HG03108 (cell line): ENCODE measurements around the gene GPR107.

Experiments used
- ATAC-seq: cut with Tn5 transposase; IDR thresholded peaks from one replicate; pipeline ENCODE4 v1.9.1; 2021; ENCODE audit warnings: moderate library complexity; ENCODE audit not compliant: unreplicated experiment

The GPR107 gene

DNA sequence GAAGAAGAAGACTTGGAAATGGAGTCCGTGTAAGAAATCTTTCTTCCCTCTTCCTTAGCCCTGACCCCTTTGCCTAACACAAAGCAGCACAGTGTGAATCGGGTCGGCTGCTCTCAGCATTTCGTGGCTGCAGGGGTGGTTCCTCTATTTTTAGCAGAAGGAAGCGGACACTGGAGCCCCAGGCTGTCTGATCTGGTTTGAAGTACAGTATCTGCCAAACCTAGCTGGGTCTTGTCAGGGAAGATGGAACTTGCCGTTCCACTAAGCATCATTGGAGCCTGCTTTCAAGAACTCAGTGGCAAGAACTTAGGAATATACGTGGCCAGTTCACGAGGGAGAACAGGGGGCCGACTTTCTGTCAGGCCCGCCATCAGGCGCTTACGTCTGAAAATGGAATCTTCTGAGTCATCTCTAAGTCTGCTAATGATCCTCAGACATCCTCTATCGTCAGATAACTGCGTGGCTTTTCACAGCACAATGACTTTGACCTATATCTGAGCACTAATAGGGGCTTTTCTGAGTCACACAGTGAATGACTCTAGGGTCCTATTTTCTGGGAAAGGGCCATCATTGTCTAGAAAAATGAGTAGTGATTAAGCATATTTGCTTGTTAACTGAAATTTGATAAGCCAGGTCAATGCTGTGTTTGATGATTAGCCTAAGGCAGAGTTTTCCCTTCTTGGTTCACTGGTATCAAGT lies 75.2 kb downstream of the GPR107 start:
- peak; percentile 46 for ATAC-seq

DNA sequence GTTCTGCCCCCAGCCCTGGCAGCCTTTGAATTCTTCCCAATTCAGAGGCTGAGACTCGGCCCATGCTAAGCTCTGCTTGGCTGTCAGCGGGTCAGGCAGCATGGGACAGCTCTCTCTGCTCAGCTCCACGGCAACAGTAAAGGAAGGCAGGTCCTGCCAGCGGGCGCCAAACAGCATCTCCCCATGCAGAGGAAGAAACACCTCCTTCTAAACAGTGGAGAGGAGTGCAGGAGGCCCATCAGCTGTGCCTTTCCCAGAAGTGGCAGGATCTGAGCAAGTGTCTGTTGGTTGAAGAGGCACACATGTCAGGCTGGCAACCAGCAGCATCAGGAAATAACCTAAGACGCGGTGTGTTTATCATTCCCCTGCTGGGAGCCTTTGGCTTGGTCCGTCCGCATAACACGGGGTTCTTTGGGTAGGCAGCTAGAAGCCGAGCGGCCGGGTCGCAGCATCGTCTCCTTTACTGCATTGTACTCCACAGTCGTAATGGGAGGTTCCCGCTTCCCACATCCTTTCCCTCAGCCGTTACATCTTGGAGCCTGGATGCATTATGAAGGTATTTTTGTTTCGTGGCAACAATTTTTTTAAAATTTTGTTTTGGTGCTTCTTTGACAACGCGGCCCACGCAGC lies 75.8 kb downstream of the GPR107 start:
- peak; percentile 3 for ATAC-seq

DNA sequence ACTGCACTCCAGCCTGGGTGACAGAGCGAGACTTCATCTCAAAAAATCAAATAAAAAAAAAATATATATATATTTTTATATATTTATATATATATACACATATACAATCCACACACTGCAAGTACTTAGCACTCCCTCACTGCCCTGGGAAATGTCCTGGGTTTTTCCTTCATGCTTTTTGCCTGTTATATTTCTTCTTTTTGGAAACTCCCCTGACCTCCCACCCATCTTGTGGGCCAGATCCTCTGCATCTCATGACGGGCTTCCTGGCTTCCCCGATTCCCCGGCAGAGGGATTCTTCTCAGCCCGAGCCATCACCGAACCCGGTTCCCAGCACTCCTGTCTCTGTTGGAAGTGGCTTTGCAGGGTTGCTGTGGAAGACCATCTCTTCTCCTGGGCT lies 79.0 kb downstream of the GPR107 start:
- ATAC-seq = no peak

DNA sequence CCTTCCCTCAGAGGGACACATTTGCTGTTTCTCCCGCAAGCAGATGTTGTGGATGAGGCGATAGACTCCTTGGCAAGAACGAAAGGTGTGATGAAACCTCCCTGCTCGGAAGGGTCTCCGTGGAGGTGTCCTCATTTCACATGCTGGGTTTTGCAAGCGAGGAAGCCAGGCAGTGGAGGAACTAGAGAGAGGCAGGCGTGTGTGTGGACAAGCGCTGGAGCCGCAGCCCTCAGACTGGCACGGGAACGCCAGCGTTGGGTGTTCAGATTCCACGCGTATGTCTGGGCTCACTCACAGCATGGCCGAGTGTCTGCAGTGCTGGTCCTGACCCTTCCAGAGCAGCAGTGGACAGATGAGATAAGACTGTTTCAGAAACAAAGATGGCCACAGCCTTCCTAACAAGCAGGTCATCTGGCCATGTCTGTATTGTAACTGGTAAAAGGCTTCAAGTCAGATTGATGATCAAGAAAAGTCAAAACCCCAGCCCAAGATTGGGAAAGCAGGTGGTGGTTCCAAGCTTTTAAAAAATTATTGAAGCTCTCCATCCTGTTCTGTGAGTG lies 83.5 kb downstream of the GPR107 start:
- ATAC-seq = no peak

DNA sequence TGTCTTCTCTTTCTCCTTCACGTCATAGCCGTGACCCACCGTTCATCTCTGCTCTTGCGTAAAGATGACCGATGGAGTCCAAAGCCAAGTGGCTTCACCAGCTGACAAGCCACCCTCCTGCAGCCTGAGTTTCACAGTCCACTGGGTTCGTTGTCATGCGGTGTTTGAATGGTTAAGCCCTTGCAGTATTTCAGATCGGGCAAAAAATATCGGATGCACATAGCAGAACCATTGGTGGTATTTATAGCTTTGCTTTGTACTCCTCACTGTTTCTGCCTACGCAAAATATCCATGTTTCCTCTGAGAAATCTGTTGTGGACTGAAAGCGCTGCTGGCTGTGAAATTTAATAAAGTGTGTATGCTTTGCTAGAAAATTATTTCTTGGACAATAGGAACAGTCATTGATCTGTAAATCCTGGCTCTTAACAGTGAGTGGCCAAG lies 84.0 kb downstream of the GPR107 start:
- ATAC-seq = no peak

DNA sequence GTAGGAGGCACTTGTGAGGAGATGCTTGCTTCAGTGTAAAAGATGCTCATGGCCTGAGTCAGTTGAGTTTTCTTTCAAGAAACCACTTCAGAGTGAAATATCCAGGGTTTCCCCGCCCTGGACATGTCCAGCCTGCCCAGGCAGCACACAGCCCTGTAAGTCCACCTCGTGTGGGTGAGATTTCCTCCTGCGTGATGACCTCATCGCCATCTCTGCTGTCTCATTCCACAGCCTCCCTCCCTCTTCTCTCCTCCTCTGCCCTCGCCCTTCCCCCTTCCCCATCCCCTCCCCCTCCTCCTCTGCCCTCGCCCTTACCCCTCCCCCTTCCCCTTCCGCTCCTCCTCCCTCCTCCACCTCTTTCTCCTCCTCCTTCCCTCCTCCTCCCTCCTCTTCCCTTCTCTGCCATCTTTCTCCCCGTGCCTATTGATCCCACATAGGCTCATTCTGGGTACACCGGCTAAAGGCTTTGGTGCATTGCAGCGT lies 84.5 kb downstream of the GPR107 start:
- ATAC-seq = no peak

DNA sequence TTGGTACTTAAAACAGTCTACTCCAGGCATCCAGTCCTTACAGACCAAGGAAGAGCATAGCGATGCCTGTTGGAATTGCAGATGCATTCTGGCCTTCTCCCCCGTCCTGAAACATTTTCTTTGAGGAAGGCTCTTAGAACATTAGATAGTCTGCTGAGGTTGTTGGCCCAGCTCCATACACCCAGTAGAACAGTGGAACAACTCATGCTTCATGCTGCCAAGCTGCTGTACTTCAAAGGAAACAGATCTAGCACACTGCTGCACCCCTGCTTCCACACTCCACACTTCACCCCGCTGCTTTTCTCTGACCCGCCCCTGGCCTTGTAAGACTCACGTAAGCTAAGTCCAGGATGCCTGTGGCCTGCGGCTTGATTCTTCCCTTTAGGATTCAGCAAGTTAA lies 85.1 kb downstream of the GPR107 start:
- no peak for ATAC-seq

DNA sequence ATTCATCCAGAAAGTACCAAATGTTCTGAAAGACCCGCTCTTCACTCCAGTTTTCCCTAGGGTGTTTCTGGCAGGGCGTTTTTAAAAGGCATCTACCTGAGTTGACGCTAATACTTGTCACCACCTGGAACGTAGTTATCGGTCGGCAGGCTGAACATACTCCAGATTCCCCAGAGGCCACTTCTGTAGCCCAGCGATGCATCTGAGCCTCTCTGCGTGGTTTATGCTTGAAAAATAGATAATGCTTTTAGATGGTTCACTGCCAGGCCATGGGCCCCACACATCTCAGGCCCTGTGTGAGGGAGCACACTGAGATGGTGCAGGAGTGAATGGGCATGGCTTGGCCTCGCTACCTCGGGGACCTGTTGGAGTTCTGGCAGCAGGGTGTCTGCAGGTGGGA lies 85.5 kb downstream of the GPR107 start:
- ATAC-seq = no peak

DNA sequence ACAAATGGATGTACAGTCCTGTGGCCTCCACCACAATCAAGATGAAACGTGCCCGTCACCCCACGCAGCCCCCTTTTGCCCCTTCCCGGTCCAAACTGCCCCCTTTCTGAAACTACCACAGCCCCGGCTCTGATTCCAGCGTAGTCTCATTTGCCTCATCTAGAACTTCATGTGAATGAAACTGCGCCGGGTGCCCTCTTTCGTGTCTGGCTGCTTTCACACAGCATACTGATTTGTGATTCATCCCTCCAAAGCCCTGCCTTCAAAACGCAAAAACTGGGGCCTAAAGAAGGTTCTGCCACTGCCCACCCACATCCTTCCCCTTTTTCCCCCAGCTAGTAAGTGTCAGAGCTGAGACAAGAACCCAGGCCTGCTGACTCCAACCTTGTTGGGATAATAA lies 87.0 kb downstream of the GPR107 start:
- ATAC-seq = no peak

DNA sequence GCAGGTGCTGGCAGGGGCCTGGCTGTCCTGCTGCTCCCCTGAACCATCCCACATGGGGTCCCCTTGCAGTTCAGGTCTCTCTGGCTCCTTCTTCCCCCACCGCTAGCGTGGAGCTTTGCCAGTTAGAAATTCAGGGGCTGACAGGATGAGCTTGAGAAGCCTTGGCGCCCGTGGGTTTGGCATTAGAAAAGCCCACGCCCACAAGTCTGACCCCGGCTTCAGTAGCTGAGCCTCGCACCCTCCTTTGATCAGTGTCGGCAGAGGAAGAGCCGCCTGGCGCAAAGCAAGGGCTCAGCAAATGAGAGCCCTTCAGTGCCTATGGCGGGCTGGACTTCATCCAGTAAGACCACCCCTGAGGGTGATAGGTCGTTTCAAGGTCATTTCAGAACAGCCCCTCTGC lies 88.3 kb downstream of the GPR107 start:
- no peak for ATAC-seq

DNA sequence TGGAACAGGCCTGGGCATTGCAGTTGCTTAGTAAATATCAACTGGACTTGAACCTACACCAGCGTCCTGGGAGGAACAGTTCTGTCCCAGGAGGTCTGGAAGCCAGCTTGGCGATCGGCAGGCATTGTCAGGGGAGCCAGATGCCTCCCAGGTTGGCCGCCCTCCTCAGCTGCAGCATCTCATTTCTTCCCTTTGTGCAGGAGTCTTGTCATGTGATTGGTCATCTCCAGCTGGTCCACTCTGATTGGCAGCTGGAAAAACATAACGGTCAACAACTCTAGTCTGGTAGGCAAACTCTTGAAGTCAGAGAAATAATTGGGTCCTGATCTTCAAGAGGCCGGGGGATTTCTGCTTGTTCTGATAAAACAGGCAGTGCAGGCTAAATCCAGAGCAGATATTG lies 88.9 kb downstream of the GPR107 start:
- no peak for ATAC-seq

DNA sequence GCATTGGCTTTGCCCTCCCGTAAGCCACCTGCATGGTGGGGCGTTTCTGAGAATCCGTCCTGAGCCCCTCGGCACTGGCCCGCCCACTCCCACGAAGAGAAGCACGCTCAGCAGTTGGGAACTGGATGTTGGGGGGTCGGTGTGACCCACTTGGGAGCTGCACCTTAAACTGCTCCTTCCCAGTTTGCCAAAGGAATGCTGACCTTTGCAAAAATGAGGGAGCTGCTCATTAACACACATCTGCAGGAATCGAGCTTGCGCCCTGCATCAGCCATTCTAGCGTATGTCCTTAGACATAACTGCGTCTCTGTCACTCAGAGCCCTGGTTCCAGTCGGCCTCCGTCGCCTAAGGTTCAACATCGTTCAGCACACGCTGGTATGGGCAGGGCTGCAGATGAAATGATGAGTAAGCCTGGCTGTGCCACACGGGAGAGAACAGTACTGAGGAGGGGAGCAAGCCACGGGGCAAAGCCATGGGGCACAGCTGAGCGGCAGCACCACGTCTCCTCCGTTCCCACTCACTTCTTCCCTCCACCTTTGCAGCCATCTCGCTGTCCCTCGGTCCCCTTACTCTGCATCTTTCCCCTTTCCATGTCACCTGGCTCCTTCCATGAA lies 89.7 kb downstream of the GPR107 start:
- no peak for ATAC-seq

DNA sequence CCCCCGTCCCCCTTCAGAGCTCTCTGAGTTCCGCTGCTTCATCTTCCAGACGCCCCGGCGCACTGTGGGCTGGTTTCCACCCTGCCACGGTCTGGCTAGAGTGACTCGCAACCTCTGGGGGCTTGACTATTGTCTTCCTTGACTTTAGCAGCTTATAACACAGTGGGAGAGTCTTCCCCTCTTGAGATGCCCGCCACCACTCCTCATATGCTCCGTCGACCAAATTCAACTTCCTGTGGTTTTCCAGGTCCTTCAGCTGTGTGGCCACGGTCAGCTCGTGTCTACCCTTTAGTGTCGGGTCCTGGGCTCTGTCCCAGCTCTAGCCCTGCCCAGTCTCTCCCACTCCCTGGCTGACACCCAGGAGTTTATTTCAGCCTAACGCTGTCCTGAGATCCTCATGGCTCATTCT lies 90.3 kb downstream of the GPR107 start:
- no peak for ATAC-seq

DNA sequence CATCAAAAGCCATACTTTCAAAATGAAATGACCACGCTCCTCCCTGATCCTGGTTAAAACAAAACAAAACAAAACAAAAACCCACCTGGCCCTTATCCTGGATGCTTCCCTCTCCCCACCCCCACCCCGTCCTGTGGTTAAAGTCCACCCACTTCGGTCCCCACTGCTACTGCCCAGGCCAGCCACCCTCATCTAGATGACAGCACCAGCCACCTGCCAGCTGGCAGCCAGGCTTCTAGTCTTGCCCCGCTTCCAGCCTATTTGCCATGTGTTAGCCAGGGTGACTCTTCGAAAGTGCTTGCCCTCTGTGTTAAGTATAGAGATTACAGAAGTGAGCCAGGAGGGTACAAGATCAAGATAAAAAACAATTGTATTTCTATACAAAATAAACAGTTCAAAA lies 91.0 kb downstream of the GPR107 start:
- ATAC-seq = no peak

DNA sequence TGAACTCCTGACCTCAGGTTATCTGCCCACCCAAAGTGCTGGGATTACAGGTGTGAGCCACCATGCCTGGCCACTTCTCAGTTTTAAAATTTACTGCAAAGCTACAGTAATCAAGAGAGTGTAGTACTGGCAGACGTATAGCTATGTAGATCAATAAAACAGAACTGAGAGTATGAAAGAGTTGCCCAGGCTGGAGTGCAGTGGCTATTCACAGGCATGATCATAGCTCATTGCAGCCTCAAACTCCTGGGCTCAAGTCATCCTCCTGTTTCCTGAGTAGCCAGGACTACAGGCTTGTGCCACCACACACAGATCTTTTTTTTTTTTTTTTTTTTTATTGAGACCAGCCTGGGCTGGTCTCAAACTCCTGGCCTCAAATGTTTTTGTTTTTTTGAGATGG lies 92.0 kb downstream of the GPR107 start:
- ATAC-seq = no peak

DNA sequence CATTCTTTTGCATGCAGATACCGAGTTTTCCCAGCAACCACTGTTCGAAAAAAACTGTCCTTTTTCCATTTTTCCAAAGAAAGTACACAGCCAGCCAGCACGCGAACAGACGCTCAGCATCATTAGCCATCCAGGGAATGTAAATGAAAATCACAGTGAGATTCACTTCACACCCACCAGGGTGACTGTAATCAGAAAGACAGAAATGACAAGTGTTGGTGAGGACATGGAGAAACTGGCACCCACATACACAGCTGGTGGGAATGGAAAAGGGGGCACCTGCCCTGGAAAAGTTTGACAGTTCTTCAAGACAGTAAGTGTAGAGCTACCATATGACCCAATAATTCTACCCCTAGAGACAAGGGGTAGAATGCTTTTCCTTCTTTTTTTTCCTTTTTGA lies 93.5 kb downstream of the GPR107 start:
- ATAC-seq = no peak

DNA sequence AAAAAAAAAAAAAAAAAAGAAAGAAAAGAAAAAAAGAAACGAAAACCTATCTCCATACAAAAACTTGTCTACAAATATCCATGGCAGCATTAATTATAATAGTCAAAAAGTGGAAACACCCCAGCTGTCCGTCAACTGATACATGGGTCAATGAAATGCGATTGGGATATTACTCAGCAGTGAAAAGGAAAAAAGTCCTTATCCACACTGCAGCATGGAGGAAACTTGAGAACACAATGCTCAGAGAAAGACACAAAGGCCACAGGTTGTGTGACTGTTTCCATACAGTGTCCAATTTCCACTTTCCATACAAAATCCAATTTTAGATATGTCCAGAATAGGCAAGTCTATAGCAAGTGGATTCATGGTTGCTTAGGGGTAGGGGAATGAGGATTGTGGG lies 94.2 kb downstream of the GPR107 start:
- ATAC-seq = no peak

DNA sequence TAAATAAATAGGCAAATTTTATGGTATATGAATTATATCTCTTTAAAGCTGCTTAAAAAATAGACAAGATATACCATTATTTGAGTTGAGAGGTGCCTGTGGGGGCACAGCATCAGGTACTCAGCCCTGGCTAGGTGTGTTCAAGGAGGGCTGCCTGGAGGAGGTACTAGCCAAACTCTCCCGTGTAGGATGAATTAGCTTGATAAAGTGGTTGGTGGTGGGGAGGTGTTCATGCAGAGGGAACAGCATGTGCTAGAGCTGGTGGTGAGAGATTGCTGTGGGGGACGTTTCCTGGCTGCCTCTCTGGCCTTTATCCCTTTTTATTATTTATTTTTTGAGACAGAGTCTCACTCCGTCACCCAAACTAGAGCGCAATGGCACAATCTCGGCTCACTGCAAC lies 95.3 kb downstream of the GPR107 start:
- ATAC-seq = no peak

DNA sequence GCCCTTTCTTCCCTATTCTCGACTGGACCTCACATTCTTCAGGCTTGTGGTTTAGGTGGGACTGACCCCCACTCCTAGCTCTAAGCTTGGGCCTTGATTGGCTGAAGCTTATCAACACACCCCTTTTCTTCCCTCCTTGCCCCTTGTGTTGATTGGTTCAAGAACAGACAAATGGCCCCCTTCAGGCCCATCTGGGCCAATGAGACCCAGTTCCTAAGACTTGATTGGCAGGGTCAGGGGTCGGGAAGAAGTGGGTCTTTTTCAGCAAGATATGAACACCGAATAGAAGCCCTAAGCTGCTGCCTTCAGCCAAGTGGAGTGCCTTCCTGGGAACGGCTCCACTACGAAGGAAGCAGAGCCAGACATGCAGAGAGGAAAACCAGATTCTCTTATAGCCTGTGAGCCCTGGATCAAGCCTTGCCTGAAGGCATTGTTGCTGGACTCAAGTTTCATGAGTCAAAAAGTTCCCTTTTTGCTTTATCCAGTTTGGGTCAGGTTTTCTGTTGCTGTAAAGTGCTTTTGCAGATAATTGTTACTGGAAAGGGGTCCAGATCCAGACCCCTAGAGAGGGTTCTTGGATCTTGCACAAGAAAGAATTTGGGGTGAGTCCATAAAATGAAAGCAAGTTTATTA lies 96.1 kb downstream of the GPR107 start:
- ATAC-seq = no peak

DNA sequence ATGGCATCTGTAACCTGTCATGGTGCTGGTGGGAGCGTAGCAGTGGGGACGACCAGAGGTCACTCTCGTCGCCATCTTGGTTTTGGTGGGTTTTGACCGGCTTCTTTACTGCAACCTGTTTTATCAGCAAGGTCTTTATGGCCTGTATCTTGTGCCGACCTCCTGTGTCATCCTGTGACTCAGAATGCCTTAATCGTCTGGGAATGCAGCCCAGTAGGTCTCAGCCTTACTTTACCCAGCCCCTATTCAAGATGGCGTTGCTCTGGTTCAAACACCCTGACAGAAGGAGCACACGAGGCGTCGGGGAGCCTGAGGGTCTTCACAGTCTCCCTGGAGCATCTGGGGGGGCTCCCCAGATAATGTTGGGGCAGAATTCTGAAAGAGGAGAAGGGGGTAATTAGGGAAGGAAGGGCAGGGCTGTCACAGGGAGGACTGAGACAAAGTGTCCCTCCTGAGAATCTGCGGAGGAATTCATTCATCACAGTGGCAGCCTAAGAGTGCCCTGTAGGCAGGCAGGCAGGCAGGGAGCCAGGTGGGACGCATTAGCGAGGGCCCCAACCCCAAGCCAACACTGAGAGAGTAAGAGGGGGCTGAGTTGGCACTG lies 97.2 kb downstream of the GPR107 start:
- no peak for ATAC-seq

DNA sequence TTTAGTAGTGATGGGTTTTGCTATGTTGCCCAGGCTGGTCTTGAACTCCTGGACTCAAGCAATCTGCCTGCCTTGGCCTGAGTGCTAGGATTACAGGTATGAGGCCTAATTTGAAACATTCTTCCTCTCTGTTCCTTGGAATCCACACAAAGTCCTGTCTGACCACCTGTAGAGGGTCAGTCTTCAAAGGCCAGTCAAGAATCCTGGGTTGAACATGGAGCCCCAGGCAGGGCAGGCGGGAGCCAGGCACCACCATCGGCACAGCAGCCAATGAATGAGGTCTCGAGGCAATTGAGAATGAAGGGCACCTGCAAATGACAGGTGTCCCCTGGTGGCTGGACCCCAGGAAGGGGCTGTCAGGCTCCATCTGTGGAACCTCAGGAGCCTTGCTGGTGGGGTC lies 101.1 kb downstream of the GPR107 start:
- ATAC-seq = no peak
